Cerebellar nuclear complex (tissue), 1 donor: ENCODE data around the gene BNC2.
"Not testable (repeated sequence)": the region's sequence is repeated elsewhere in the genome, so short reads cannot be mapped to it uniquely, and the experiment has no call there.

Experiments
- DNase-seq, 2 experiments: peaks; one replicate each; lab custom pipeline; 2025; lab: John Stamatoyannopoulos, UW

Gene BNC2

DNA sequence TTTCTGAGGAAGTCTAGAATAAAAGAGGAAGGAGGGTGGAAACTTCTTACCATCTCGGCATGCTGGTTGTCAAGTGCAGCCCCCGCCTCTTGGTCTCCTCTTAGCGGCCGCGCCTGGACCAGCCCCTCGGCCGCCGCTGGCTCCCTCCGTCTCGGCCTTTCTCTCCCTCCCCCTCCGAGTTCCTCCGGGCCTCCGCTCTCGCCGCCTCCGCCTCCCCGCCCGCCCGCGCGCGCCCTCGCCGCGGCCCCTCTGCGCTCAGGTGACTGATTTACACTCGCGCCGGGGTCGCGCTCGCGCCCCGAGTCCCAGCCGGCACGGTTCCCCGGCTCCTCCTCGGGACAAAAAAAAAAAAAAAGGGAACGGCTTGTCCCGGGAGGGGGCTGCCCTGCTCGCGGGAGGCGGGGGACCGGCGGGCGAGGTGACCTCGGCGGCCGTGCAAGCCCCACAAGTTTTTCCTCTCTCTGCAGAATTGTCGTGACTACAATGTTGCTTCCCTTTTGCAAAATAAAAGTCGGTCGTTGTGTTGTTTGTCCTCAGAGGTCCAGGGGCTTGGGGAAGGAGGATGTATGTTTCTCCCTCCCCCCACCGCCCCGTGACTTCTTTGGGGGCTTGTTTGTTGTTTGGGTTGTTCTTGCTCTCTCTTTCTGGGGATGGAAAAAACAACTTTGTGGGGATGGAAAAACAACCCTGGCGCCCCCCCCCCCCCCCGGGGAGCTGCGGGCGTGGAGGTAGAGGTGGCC, at the start of gene BNC2:
Gene BNC2 (minus strand): TSS at position 75 of the 740 bp plus-strand sequence. CDS start 22 bp downstream, at position 53.
- DNase-seq = no peak

DNA sequence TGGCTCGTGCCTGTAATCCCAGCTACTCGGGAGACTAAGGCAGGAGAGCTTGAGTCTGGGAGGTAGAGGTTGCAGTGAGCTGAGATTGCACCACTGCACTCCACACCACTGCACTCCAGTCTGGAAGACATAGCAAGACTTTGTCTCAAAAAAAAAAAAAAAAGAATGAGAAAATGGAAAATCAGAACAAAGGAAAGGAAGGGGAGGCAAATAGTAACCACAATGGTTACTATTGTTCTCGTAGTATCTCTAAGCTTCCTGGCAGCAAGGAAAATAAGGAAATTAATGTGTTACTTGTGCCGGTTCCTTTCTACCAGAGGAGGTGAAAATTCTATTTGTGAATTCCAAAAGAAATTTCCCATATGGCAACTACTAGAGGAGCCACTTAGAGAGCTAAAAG, 48.5 kb upstream of the BNC2 start:
- DNase-seq = no peak

DNA sequence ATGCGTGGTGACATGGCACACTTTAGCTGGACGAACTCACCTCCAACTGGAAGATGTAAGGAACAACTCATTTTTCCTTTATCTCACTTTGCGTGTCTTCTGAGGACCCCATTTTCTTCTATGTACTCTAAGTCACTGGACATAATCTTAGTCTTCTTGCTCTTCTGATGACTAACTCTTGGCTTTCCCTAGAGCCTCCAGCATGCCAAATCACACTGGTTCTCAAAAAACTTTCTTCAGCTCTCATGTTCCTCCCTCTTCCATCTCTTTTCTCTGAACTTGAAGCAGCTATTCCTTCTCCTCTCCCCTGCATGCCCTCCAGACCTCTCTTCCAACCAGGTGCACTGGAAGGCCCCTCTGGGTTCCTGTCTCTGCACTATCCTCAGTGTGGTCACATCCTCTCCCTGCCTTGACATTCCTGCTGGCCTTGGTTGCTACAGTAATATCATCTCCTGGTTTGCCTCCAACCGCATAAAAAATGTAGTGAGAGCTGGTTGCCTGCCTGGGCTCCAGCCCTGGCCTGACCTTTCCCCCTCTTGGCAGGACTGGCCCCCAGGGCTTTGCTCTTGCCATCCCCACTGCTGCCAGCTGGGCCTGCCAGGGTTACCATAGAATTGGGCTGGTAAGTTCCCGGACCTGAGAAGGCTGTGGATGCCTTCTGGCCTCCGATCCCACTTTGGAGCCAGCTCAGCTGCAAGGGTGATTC, 44.8 kb upstream of the BNC2 start:
- no peak for DNase-seq

DNA sequence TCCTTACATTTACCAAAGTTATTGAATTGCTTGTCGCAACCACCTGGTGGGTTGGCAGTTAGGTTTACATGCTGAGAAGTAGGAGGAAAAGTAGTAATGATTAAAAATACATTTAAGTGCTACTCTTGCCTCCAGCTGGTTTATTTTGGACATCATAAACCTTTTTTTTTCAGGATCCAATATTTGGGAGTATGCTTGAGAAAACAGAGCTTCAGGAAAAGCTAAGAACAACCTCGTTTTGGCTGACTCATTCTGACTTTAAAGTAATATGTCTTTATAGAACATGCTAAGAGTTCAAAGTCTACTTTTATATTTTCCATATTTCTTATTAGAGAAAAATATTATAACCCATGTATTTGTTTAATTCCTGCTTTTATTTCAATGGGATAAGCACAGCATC, 41.7 kb upstream of the BNC2 start:
- DNase-seq = no peak

DNA sequence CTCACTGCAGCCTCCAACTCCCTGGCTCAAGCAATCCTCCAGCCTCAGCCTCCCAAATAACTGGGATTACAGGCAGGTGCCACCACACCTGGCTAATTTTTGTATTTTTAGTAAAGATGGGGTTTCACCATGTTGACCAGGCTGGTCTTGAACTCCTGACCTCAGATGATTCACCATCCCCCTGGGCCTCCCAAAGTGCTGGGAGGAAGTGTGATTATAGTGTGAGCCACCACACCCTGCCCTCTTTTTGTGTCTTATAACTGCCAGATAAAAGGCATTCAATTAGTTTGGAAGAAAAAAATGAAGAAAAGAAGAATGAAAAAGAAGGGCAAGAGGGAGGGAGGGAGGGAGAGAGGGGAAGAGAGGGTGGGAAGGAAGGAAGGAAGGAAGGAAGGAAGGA, 37.7 kb upstream of the BNC2 start:
- DNase-seq = not testable (repeated sequence)

- no peak for DNase-seq
Observed at GRCh38 chr9:16904655-16905054, 34.2 kb upstream of the BNC2 start.

DNA sequence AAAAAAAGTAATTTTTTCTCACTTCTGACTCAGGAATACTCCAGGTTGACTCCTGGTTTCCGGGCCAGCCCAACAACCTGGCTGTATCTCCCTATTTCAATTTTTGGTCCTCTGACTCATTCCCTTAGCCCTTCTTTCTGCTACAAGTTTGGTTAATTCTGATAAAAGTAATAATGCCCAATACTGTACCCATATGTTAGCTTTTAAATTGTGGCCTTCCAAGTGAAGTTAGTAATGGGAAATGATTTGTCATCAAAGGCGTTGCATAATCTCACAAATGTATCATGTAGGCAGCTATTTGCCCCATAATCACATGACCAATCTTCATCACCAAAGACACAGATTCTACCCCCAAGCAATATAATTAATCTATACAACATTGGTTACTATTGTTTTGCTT, 31.1 kb upstream of the BNC2 start:
- DNase-seq = no peak

DNA sequence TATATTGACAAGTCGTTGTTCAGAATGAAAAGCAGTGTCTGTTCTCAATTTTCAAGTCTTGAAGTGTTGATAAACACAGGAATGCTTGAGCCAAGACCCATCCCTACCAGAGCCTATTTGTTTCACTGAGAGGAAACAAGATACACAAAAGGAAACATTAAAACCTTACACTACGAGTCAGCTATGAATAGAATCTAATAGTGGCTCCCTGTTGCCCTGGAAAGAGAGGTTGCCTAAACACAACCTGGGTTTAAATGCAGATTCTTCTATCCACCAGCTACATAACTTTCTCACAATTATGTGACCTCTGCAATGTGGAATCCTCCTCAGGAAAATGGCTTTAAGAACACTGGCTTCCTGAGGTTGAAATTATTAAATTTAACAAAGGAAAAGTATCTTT, 29.1 kb upstream of the BNC2 start:
- no peak for DNase-seq

DNA sequence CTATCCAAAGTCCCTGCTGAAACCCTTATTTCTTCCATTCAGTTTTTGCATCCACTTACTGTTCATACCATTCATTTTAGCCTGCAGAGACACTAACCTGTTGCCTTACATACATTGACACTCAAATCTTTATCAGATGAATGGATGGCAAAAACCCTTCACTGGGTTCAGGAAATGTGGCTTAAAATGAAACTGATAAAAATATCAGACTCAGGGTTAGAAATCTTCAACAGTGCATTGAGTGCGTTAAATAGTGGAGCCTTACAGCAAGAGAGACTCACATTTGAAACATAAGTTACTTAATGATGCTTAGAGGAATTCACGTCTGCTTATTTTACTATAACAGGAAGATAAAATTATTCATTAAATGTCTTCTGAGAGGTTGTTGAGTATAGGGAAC, 28.0 kb upstream of the BNC2 start:
- DNase-seq = no peak

DNA sequence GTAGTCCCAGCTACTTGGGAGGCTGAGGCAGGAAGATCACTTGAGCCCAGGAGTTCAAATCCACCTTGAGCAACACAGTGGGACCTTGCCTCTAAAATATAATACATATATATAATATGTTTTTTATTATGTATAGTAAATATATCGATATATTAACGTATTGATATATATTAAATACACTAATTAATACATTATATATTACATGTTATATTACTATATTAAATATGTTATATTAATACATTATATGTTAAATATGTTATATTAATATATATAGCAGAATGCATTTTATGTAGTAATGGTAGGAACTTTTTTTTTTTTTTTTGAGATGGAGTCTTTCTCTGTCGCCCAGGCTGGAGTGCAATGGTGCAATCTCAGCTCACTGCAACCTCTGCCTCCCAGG, 18.1 kb upstream of the BNC2 start:
- DNase-seq = no peak

- no peak for DNase-seq
Observed at GRCh38 chr9:16885931-16886330, 15.5 kb upstream of the BNC2 start.

- no peak for DNase-seq
Observed at GRCh38 chr9:16884952-16885513, 14.6 kb upstream of the BNC2 start.

- DNase-seq = no peak
Observed at GRCh38 chr9:16884373-16884772, 13.9 kb upstream of the BNC2 start.

GRCh38 chr9:16883586-16883985, 13.1 kb upstream of the BNC2 start:
- DNase-seq = no peak

DNA sequence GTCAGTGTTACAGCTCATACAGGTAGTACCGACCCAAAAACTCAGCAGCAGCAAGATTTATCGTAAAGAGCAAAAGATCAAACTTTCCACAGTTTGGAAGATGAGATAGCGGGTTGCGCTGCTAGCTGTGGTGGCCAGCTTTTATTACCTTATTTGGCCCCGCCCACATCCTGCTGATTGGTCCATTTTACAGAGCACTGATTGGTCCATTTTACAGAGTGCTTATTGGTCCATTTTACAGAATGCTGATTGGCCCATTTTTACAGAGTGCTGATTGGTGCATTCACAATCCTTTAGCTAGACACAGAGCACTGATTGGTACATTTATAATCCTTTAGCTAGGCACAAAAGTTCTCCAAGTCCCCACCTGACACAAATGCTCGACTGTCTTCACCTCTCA, 12.0 kb upstream of the BNC2 start:
- not testable (repeated sequence) for DNase-seq

GRCh38 chr9:16879416-16879815, 8.9 kb upstream of the BNC2 start:
- no peak for DNase-seq

DNA sequence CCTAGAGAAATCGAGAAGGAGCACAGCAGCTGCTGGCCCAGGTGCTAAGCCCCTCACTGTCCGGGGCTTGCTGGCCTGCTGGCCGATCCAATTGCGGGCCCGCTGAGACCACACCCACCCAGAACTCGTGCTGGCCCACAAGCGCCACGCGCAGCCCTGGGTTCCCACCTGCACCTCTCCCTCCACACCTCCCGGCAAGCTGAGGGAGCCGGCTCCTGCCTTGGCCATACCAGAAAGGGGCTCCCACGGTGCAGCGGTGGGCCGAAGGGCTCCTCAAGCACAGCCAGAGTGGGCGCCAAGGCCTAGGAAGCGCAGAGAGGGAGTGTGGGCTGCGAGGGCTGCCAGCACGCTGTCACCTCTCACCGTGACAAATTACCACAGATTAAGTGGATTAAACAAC, 6.8 kb upstream of the BNC2 start:
- no peak for DNase-seq

- no peak for DNase-seq
Observed at GRCh38 chr9:16873126-16873802, 2.8 kb upstream of the BNC2 start.

DNA sequence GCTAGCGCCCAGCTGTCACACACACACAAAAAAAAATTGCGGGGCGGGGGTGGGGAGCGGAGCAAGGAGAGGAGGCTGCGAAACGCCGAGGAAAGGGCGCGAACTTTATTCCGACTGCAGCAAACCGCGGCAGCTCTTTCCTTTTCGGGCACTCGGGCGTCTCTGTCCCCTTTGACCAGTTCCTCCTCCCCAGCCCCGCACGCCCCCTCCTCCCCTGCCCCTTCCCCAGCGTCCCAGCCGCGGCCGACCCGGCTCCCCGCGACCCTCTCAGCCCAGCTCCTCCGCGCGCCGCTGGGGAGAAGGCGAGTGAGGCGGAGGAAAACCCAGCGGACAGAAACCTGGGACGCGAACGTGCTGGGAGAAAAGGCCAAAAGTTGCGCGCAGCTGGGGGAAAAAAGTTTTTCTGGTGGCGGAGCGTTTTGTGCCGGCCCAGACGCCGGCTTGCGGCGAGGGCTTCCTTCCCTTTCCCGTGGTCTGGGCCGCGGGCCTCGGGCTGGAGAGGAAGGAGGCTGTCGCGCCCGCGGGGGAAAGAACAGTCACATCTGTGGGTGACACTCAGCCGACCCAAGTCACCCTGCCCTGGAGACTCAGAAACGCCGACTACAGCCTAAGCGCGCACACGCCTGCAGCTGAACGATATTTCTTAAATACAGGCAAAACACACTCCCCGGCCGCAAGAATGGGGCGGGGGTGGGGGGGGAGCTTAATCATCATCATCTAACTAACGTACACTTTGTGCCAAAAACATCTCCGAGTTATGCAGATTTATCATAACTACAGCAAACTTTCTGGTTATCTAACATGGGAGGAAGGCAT, 1.1 kb upstream of the BNC2 start:
- DNase-seq = no peak

- no peak for DNase-seq
Observed at GRCh38 chr9:16869882-16870595, 431 bp downstream of the BNC2 start.
